ENCODE data around the gene PPARA. TPM values are rescaled to one million over a fixed set of nuclear protein-coding genes. Genes with fewer than 3 reads are reported as not detected.

PPARA gene
- total and polyA plus RNA-seq, 2 of the 4 experiments (the other 2 are of a cell fraction) = 3.1 to 7.0 TPM

DNA sequence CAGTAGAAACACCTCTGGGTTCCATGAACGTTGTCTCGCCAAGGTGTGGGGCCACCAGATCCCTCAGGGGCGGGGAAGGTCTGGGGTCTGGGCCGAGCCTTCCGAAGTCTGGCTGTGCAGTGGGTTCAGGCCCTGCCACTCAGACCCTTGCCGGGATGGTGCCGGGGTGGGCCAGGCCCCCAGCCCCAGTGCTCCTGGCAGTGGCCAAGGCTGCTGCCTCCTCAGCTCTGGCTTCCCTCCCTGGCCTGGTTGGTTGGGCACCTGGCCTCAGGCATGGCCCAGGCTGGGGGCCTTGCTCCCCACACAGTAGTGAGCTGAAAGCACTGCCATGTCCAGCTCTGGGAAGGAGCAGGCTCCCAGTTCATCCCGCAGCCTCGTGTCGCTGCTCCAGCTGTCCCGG is 48.2 kb upstream of the PPARA start:
- Histone ChIP-seq H3K27ac (ENCODE audit: insufficient read depth, low read length) (no peak overlapping the region), H4K91ac (ENCODE audit: insufficient read depth, low read depth, low read length) (no peak overlapping the region), H4K8ac (ENCODE audit: low read depth in 2 of 2, low read length in 2 of 2) (no peak overlapping the region), H2BK15ac (ENCODE audit: low read depth, low read length) (no peak overlapping the region), H3K14ac (replicated peaks; ENCODE audit: low read depth, low read length) (no peak overlapping the region), H3K23ac (ENCODE audit: low read depth, low read length) (no peak overlapping the region), H2BK120ac (ENCODE audit: low read depth, low read length) (no peak overlapping the region), H3K4me1 (ENCODE audit: control insufficient read depth, insufficient read depth, low read length) (peaks cover 15% of the 10 kb centered on the region), H2AK5ac (ENCODE audit: low read depth, low read length) (no peak overlapping the region), H3K4ac (ENCODE audit: low read depth, low read length) (no peak overlapping the region), H3K9ac (ENCODE audit: low read depth, low read length) (no peak overlapping the region), H3K9me1 (ENCODE audit: insufficient read depth, low read length) (no peaks in the 10 kb centered on the region), H2AK9ac (replicated peaks; ENCODE audit: low read depth, low read length, poor library complexity) (peak overlapping the region; percentile 65), H2AFZ (replicated peaks; ENCODE audit: low read length, poor library complexity) (no peak overlapping the region), H2BK20ac (ENCODE audit: low read depth, low read length) (no peak overlapping the region), H3K4me2 (ENCODE audit: low read depth, low read length) (no peak overlapping the region), H4K20me1 (ENCODE audit: insufficient read depth, low read length) (peaks cover 36% of the 10 kb centered on the region), H2BK5ac (ENCODE audit: low read depth, low read length, poor library complexity, severe bottlenecking) (no peak overlapping the region), H3K27me3 (ENCODE audit: control insufficient read depth, insufficient read depth, low read length) (no peaks in the 10 kb centered on the region), H3K4me3 (ENCODE audit: insufficient read depth, low read depth, low read length) (no peak overlapping the region), H3K79me1 (ENCODE audit: low read depth in 1 of 2, low read length in 2 of 2) (peaks cover 27 to 85% of the 10 kb centered on the region in 2 experiments), H3K18ac (ENCODE audit: low read depth, low read length) (no peak overlapping the region), H3K56ac (ENCODE audit: extremely low read depth, insufficient read depth, low read length) (no peak overlapping the region), H3K36me3 (ENCODE audit: control insufficient read depth, insufficient read depth, low read length) (peaks cover 70% of the 10 kb centered on the region), H4K5ac (ENCODE audit: low read depth, low read length) (no peak overlapping the region), H3K9me3 (ENCODE audit: control insufficient read depth, insufficient read depth, low read length) (no peaks in the 10 kb centered on the region)
- 96% methylated on average over 11 of the region's 11 CpGs; no CpG with 5 or more reads in 1 of the 2 experiments for WGBS, 2 experiments (ENCODE audit: extremely low coverage in 2 of 2, insufficient read length in 1 of 2)
- no TSS peak for BruUV-seq (replicated peaks)
- in situ Hi-C loops (cut with MboI; ENCODE audit: low sequenced_read_pairs) = no loop called here
- dilution Hi-C loops (cut with HindIII; ENCODE audit: low sequenced_read_pairs, unreplicated experiment) = no loop called here
- intact Hi-C loops (cut with micrococcal nuclease) = no loop called here
- no peak for TF ChIP-seq RCOR1 (IDR thresholded peaks at IDR 0.05; ENCODE audit: insufficient replicate concordance, low read length)
- TF ChIP-seq RFX5 (IDR thresholded peaks at IDR 0.05; ENCODE audit: low read depth, low read length) = no peak
- DNase-seq (no peak), ATAC-seq (ENCODE audit: low read depth) (no peak)
- ChIA-PET CTCF (no interaction called here), POLR2A (ENCODE audit: unreplicated experiment) (no interaction called here)

Data from IMR-90 (cell line).